NB4 (cell line): ENCODE results near the gene HS3ST5.
A peak's percentile ranks its signal among the peaks of the same experiment; 100 is the strongest.
"Not testable (repeated sequence)": the region's sequence is repeated elsewhere in the genome, so short reads cannot be mapped to it uniquely, and the experiment has no call there.

Experiments used
- DNase-seq: peaks from one replicate; pipeline ENCODE4 v3.0.0; 2010; ENCODE audit warnings: low read depth
- H3K4me3 ChIP-seq: one replicate; pipeline ENCODE4 v1.5.1; 2011; ENCODE audit warnings: mild to moderate bottlenecking, low read depth, low read length, moderate library complexity
- CTCF ChIP-seq: IDR thresholded peaks from one replicate; pipeline ENCODE4 v1.5.1; 2012; ENCODE audit warnings: low read depth, low read length
- MAX ChIP-seq: IDR thresholded peaks from 2 replicates; pipeline ENCODE4 v1.6.1; 2011; ENCODE audit warnings: low read depth, low read length
- MYC ChIP-seq: IDR thresholded peaks from 2 replicates; pipeline ENCODE4 v1.6.1; 2011; ENCODE audit warnings: low read depth, low read length
- POLR2A ChIP-seq: IDR thresholded peaks from 2 replicates; pipeline ENCODE4 v1.6.1; 2011; ENCODE audit warnings: mild to moderate bottlenecking; ENCODE audit not compliant: insufficient read length; ENCODE audit errors: extremely low read depth

The HS3ST5 gene

GRCh38 chr6:114085211-114085610, 257.6 kb downstream of the HS3ST5 start:
- TF ChIP-seq MYC (no peak), MAX (no peak), CTCF (no peak), POLR2A (no peak)
- no peak for DNase-seq
- no peak overlapping the region for H3K4me3 ChIP-seq

GRCh38 chr6:114084327-114084890, 258.4 kb downstream of the HS3ST5 start:
- DNase-seq: no peak
- TF ChIP-seq MYC (no peak), POLR2A (no peak), MAX (no peak), CTCF (no peak)
- no peak overlapping the region for H3K4me3 ChIP-seq

GRCh38 chr6:114083251-114083650, 259.6 kb downstream of the HS3ST5 start:
- H3K4me3 ChIP-seq: no peak overlapping the region
- DNase-seq: no peak
- TF ChIP-seq CTCF (no peak), POLR2A (no peak), MYC (no peak), MAX (no peak)

- TF ChIP-seq POLR2A (no peak), MYC (no peak), MAX (no peak), CTCF (no peak)
- no peak overlapping the region for H3K4me3 ChIP-seq
- no peak for DNase-seq
Measured at GRCh38 chr6:114081730-114082129, 261.1 kb downstream of the HS3ST5 start.

- H3K4me3 ChIP-seq: no peak overlapping the region
- peak; percentile 21 for DNase-seq
- TF ChIP-seq MAX (0 out of 2 replicates have a peak, but pooled peaks have one; percentile 11), POLR2A (no peak), MYC (peak; percentile 23; the same call in 1 of the 2 replicates), CTCF (no peak)
Measured at GRCh38 chr6:114080891-114081510, 261.8 kb downstream of the HS3ST5 start.

- DNase-seq: not testable (repeated sequence)
Measured at GRCh38 chr6:114080410-114080809, 262.4 kb downstream of the HS3ST5 start.

More at GRCh38 chr6:114080410-114080809, 262.4 kb downstream of the HS3ST5 start:
- H3K4me3 ChIP-seq: not testable (repeated sequence)
